Cerebellar cortex (tissue), 1 donor: ENCODE data around the gene BACH2.
"Not testable (repeated sequence)": the region's sequence is repeated elsewhere in the genome, so short reads cannot be mapped to it uniquely, and the experiment has no call there.

Experiments
- DNase-seq: peaks from one replicate; pipeline ENCODE4 v3.0.0-alpha.2; 2015; ENCODE audit warnings: low spot score

BACH2 gene

GRCh38 chr6:90124874-90125510 lies 171.7 kb downstream of the BACH2 start:
- DNase-seq: no peak

- DNase-seq: no peak
Measured at GRCh38 chr6:90123831-90124230, 172.8 kb downstream of the BACH2 start.

GRCh38 chr6:90121982-90122381 lies 174.7 kb downstream of the BACH2 start:
- no peak for DNase-seq

GRCh38 chr6:90120327-90120726 lies 176.3 kb downstream of the BACH2 start:
- DNase-seq: no peak

- no peak for DNase-seq
Measured at GRCh38 chr6:90119618-90120017, 177.0 kb downstream of the BACH2 start.

- DNase-seq: no peak
Measured at GRCh38 chr6:90118581-90118980, 178.1 kb downstream of the BACH2 start.

- no peak for DNase-seq
Measured at GRCh38 chr6:90118069-90118468, 178.6 kb downstream of the BACH2 start.

- DNase-seq: not testable (repeated sequence)
Measured at GRCh38 chr6:90116126-90116525, 180.5 kb downstream of the BACH2 start.

- DNase-seq: no peak
Measured at GRCh38 chr6:90113389-90113788, 183.3 kb downstream of the BACH2 start.

- DNase-seq: no peak
Measured at GRCh38 chr6:90111387-90111786, 185.3 kb downstream of the BACH2 start.

- DNase-seq: no peak
Measured at GRCh38 chr6:90110971-90111370, 185.7 kb downstream of the BACH2 start.

- no peak for DNase-seq
Measured at GRCh38 chr6:90109141-90109540, 187.5 kb downstream of the BACH2 start.

- no peak for DNase-seq
Measured at GRCh38 chr6:90107771-90108282, 188.8 kb downstream of the BACH2 start.

GRCh38 chr6:90107371-90107770 lies 189.3 kb downstream of the BACH2 start:
- DNase-seq: no peak

GRCh38 chr6:90106449-90106848 lies 190.2 kb downstream of the BACH2 start:
- no peak for DNase-seq

- DNase-seq: no peak
Measured at GRCh38 chr6:90105506-90106170, 191.0 kb downstream of the BACH2 start.

GRCh38 chr6:90103056-90103800 lies 193.4 kb downstream of the BACH2 start:
- no peak for DNase-seq

- no peak for DNase-seq
Measured at GRCh38 chr6:90101403-90101802, 195.2 kb downstream of the BACH2 start.

- no peak for DNase-seq
Measured at GRCh38 chr6:90100059-90100665, 196.5 kb downstream of the BACH2 start.

- DNase-seq: no peak
Measured at GRCh38 chr6:90098627-90099026, 198.0 kb downstream of the BACH2 start.

GRCh38 chr6:90098001-90098531 lies 198.6 kb downstream of the BACH2 start:
- no peak for DNase-seq

GRCh38 chr6:90097356-90097755 lies 199.3 kb downstream of the BACH2 start:
- no peak for DNase-seq
